ENCODE data around the gene TTLL11.

Gene TTLL11

GRCh38 chr9:122115176-122116035 lies 22.3 kb upstream of the TTLL11 start:
- H3K4me3 ChIP-seq (ENCODE audit: low read length), result no peak overlapping the region
- DNase-seq (ENCODE audit: low read depth), result no peak
- TF ChIP-seq CTCF (IDR thresholded peaks at IDR 0.05; ENCODE audit: insufficient read depth, low read depth, low read length, missing control alignments), result no peak

GRCh38 chr9:122113574-122113973 lies 20.5 kb upstream of the TTLL11 start:
- TF ChIP-seq CTCF (IDR thresholded peaks at IDR 0.05; ENCODE audit: insufficient read depth, low read depth, low read length, missing control alignments), result no peak
- no peak for DNase-seq (ENCODE audit: low read depth)
- H3K4me3 ChIP-seq (ENCODE audit: low read length), result no peak overlapping the region

- no peak for TF ChIP-seq CTCF (IDR thresholded peaks at IDR 0.05; ENCODE audit: insufficient read depth, low read depth, low read length, missing control alignments)
- DNase-seq (ENCODE audit: low read depth), result no peak
- no peak overlapping the region for H3K4me3 ChIP-seq (ENCODE audit: low read length)
These were observed 19.1 kb upstream of the TTLL11 start for GRCh38 chr9:122112238-122112637.

GRCh38 chr9:122111413-122112085 lies 18.4 kb upstream of the TTLL11 start:
- no peak for TF ChIP-seq CTCF (IDR thresholded peaks at IDR 0.05; ENCODE audit: insufficient read depth, low read depth, low read length, missing control alignments)
- no peak overlapping the region for H3K4me3 ChIP-seq (ENCODE audit: low read length)
- no peak for DNase-seq (ENCODE audit: low read depth)

GRCh38 chr9:122110100-122110833 lies 17.2 kb upstream of the TTLL11 start:
- DNase-seq (ENCODE audit: low read depth), result no peak
- no peak overlapping the region for H3K4me3 ChIP-seq (ENCODE audit: low read length)
- TF ChIP-seq CTCF (IDR thresholded peaks at IDR 0.05; ENCODE audit: insufficient read depth, low read depth, low read length, missing control alignments), result no peak

GRCh38 chr9:122109035-122109813 lies 16.1 kb upstream of the TTLL11 start:
- no peak for TF ChIP-seq CTCF (IDR thresholded peaks at IDR 0.05; ENCODE audit: insufficient read depth, low read depth, low read length, missing control alignments)
- DNase-seq (ENCODE audit: low read depth), result no peak
- H3K4me3 ChIP-seq (ENCODE audit: low read length), result no peak overlapping the region
